HG02981 (cell line): ENCODE results near the gene CDCA8.

ENCODE experiments used
- ATAC-seq: cut with Tn5 transposase; IDR thresholded peaks from one replicate; pipeline ENCODE4 v1.9.1; 2021; ENCODE audit warnings: mild to moderate bottlenecking, moderate library complexity; ENCODE audit not compliant: unreplicated experiment

The CDCA8 gene

GRCh38 chr1:37714689-37715088, 22.4 kb downstream of the CDCA8 start:
- ATAC-seq = no peak

- no peak for ATAC-seq
These were observed 24.0 kb downstream of the CDCA8 start for GRCh38 chr1:37716321-37716720.

GRCh38 chr1:37717631-37718030, 25.3 kb downstream of the CDCA8 start:
- ATAC-seq = no peak

DNA sequence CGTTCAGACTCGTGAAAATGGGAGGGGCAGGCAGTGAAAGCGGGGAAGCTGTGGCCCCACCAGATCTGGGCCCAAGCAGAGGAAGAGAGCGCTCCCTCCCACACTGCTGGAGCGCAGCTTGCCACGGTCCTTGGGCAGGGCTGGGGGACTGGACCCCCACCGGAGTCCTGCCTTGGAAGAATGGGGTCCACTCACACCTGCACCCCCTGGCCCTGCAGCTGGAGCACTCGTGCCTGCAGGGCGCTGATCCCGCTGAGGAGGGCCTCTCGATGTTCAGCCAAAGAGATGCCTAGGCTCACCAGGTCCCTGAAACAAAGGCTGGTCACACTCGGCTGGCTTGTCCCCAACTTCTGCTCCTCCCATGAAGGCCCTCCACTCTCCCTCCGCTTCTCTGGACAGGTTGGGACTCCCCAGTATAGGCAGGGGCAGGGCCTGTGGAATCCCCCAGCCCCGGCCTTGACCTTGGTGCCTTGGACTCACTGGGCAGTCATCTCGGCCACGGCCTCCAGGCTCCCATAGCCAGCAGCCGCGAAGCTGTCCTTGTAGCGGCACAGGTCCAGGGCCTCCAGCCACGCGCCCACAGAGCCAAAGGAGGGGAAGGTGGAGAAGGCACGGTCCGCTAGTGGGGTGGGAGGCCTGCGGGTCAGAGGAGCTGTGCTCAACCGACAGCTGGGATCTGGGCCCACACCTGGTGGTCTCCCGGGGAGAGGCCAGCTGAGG, 26.0 kb downstream of the CDCA8 start:
- ATAC-seq = no peak

DNA sequence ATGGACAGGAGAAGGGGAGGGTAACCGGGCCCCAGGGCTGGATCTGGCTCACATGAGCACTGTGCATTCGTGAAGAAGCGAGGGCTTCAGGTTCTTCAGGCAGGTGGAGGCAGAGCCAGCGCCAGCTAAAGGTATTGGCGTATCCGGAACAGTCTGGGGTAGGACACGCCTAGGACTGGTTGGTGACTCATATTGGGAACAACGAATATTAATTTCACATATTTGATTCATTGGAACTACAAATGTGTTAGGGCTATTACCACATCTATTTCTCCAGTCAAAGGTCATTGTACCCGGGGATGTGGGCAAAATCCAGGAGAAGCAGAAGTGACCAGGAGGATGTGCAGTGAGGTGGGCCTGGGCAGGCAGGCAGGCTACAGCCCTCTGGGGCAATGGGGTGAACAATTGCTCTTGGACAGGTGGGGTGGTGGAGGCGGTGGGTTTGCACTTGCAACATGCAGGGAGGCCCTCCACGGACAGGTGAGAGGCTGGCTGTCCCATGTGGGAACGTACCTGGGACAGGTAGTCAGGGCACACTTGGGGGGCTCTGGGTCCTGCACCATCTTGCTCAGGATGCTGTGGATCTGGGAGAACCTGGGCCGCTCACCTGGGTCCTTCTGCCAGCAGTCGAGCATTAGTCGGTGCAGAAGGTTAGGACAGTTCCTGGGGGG, 26.7 kb downstream of the CDCA8 start:
- no peak for ATAC-seq

DNA sequence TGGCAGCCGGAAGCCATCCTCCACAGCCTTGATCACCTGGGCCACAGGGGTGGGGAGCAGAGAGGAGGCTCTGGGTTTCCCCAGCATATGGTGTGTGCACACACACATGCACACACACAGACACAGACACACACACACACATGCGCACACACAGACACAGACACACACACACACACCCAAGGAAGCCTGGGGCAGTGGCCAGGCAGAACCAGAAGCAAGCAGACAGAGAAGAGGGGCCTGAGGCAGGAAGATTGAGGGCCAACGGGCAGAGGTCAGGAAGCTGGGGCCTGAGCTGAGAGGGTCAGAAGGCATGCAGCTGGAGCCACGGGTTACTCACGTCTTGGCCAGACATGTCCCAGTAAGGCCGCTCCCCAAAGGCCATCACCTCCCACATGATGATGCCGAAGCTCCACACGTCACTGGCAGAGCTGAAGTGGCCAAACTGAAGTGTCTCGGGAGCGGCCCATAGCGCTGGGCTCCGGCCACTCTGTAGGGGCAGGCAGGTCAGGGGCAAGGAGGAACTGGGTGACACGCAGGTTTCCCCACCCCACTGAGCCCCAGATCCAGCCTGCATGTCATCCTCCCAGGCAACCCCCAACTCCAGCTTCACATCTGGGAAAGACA, 27.4 kb downstream of the CDCA8 start:
- no peak for ATAC-seq

- no peak for ATAC-seq
These were observed 28.2 kb downstream of the CDCA8 start for GRCh38 chr1:37720231-37721130.

DNA sequence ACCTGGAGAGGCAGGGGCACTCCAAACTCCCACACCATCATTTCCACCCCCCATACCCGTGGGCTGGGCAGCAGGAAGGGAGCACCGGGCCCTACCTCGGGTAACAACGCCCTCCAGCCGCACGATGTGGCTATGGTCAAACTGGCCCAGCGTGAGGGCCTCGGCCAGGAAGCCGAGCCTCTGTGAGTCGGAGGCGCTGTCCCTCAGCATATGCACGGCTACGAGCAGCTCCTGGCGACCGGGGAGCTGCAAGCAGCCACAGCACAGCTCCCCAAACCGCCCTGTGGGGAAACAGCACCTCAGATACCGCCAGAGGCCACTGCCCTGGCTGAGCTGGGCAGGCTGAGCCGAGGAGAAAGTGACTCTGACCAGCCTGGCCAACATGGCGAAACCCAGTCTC, 29.2 kb downstream of the CDCA8 start:
- ATAC-seq = no peak

GRCh38 chr1:37722181-37723071, 30.1 kb downstream of the CDCA8 start:
- no peak for ATAC-seq

GRCh38 chr1:37723072-37723389, 30.7 kb downstream of the CDCA8 start:
- no peak for ATAC-seq

DNA sequence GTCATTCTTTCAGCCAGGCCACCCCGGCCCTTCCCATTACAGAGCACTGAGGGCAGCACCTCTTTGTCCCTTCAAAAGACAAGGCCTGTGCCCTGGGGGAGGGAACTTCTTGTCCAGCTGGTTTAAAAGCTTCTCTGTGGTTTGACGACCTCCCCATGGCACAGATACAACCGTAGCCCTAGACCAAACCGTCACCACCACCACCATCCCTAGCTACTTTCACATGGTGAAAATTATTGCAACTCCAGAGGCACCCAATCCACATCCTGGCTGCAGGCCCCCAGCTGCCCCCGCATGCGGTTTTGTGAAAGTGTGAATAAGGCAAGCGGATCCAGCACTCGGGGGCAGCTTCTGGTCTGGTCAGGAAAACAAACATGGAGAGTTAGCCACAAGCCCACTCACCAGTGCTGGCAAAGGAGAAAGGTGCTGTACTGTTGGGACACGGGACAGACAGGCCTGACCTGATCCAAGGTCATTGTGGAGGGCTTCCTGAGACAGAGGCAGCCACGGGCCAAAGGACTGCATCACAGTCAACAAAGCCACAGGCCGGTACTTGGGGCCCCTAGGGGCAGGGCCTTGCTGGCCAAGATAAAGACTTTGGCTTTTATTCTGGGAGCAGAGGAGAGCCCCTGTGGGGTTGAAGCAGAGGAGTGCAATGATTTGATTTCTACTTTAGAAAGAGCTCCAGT, 31.2 kb downstream of the CDCA8 start:
- ATAC-seq = no peak

GRCh38 chr1:37724575-37724974, 32.3 kb downstream of the CDCA8 start:
- ATAC-seq = no peak

DNA sequence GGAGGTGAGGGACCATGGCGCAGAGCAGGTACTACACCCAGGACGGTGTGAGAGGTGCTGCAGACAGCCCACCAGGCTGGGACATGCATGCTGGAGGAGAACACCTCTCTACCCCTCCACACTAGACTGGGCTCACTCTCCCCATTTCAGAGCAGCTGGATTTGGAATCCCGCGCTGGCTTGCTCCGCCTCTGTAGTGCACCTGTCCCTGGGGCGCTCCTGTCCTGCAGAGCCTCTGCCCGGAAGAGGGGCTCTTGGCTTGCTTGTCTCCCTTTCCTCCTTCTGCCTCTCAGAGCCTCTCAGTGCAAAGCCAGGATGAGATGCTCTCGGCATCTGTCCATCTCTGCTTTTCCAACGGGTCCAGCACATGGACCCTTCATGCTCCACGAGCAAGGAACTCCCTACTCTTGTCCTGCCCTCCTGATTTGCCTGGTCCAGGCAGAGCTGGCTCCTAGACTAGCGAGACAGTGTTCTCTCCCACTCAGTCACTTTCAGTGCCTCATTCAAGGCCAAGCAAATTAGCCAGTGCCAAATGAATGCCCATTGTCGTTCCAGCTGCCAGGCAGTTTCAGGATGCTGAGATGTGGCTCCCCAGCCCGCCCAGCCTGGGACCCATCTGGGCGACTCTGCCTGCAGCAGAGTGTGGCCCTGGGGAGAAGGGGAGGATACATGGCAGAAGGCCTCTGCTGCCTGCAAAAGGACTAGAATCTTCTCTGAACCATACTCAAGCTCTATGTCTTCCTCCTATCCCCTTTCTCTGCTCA, 33.7 kb downstream of the CDCA8 start:
- no peak for ATAC-seq

DNA sequence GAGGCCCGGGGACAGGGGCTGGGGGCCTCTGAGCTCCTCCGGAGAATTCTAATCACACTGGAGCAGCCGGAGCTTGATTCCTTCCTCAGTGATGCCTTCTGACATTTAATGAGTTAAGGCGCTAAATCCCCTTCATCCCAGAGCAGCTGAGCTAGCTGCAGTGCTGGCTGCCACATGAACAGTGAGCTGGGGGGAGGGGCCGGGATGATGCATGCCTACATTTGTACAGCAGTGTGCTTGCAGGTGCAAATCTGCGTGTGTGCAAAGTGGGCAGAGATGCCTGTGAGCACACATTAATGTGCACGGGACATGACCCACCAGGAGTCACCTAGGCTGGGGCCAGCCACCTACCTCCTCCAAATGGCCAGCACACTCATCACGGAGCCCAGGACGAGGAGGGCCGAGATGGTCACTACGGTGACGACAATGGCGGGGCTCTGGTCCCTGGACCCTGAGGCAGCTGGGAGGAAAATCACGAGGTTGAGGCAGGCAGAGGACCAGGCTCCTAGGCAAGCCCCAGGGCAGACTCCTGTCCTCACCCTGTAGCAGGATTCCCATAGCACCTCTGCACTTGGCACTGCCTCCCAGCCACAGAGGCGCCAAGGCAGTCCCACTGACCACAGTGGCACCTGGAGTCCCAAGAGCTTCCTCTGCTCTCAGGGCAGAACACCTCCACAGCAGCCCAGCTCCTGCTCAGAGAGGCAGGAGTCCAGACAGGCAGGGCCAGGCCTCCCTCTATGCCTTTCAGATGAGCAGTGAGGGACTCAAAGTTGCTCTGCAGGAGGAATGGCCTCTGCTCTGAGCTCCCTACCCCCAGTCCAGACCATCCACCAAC, 34.7 kb downstream of the CDCA8 start:
- no peak for ATAC-seq

DNA sequence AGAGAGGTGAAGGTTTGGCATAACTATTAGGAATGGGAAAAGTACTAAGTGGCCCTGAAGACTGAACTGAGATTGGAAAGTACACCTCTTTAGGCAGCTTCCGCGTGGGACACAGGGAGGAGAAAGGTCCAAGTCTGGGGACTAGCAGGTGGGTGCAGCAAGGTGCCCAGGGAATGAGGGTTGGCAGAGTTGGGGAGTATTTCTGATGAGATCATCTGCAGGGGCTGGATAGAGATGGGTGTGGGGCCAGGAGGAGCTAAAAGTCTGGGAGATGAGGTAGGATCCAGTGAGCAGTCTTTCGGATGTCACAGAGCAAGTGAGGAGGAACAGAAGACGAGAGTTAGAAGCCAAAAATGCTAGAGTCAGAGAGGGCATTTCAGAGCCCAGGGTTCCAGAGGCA, 36.1 kb downstream of the CDCA8 start:
- ATAC-seq = no peak

- no peak for ATAC-seq
These were observed 38.1 kb downstream of the CDCA8 start for GRCh38 chr1:37730376-37730775.

DNA sequence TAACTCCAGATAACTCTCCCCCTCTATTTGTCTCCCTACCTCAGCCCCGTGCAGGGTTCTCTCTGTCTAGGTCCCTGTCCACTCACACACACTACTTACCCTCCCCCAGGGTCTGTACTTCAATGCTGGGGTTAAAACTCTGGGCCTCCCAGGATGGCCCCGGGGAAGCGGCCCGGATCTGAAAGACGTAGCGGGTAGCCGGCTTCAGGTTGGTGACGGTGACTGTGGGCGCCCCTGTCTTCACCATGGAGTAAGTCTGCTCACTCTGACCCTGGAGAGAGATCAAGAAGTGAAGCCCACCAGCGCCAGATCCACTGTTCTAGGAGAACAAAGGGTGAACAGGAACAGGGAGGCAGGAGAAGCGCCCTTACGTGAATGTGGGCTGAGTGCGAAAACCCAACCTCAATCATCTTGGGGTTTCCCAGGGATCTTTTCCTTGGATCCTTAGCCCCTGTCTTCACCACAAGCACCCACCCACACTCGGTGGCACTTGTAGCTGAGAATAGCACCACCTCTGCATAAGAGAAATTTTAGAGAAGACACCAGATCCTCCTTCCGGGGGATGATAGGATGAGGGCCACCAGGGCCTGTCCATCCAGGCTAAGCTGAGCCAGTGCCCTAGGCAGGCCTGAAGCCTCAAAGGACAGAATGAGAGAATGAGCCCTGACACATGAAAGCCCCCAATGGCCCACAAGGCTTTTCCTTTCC, 39.1 kb downstream of the CDCA8 start:
- no peak for ATAC-seq
